GM23338 (cell line): ENCODE data around the gene SAMD7. TPM values are rescaled to one million over a fixed set of nuclear protein-coding genes. Genes with fewer than 3 reads are reported as not detected.

Experiments
- ATAC-seq: fragments of 200-7000 bp; cut with Tn5 transposase; 3 replicates; pipeline ENCODE4 v1.9.1; 2020
- DNase-seq: peaks from one replicate; pipeline ENCODE4 v3.0.0-alpha.2; 2015; ENCODE audit warnings: low spot score
- H2AFZ ChIP-seq: fragments of 200-600 bp; sonication (generic); 2 replicates; pipeline ENCODE4 v1.8.0; 2016; ENCODE audit warnings: antibody characterized with exemption, mild to moderate bottlenecking, moderate library complexity
- H3F3A ChIP-seq: fragments of 200-600 bp; sonication (generic); replicated peaks from 2 replicates; pipeline ENCODE4 v1.8.0; 2017; ENCODE audit warnings: antibody characterized with exemption, mixed run types, low read depth
- H3K27ac ChIP-seq: fragments of 200-600 bp; sonication (generic); 2 replicates; pipeline ENCODE4 v1.6.1; 2016; ENCODE audit warnings: low read depth
- H3K27me3 ChIP-seq: fragments of 200-600 bp; sonication (generic); 2 replicates; pipeline ENCODE4 v1.8.0; 2016; ENCODE audit warnings: mild to moderate bottlenecking, mixed run types, moderate library complexity; ENCODE audit not compliant: insufficient read depth
- H3K36me3 ChIP-seq: fragments of 200-600 bp; sonication (generic); 2 replicates; pipeline ENCODE4 v1.8.0; 2016; ENCODE audit warnings: mild to moderate bottlenecking; ENCODE audit not compliant: insufficient read depth
- H3K4me1 ChIP-seq: fragments of 200-600 bp; sonication (generic); 2 replicates; pipeline ENCODE4 v1.8.0; 2016; ENCODE audit warnings: mild to moderate bottlenecking, moderate library complexity; ENCODE audit not compliant: insufficient read depth
- H3K4me2 ChIP-seq: fragments of 200-600 bp; sonication (generic); 2 replicates; pipeline ENCODE4 v1.7.1; 2017; ENCODE audit warnings: mixed run types
- H3K4me3 ChIP-seq: fragments of 200-600 bp; sonication (generic); 2 replicates; pipeline ENCODE4 v1.6.1; 2016; ENCODE audit warnings: mixed run types
- H3K79me2 ChIP-seq: fragments of 200-600 bp; sonication (generic); replicated peaks from 2 replicates; pipeline ENCODE4 v1.8.0; 2017; ENCODE audit warnings: mild to moderate bottlenecking; ENCODE audit not compliant: insufficient read depth
- H3K9me2 ChIP-seq: fragments of 200-600 bp; sonication (generic); 2 replicates; pipeline ENCODE4 v1.8.0; 2017; ENCODE audit not compliant: insufficient read depth
- H4K20me1 ChIP-seq: fragments of 200-600 bp; sonication (generic); replicated peaks from 2 replicates; pipeline ENCODE4 v1.8.0; 2017; ENCODE audit warnings: mild to moderate bottlenecking; ENCODE audit not compliant: insufficient read depth
- H3K27ac Mint-ChIP-seq: 2 replicates; pipeline ENCODE4 v1.8.0; 2020; ENCODE audit warnings: inconsistent platforms, mild to moderate bottlenecking, moderate library complexity, mixed read lengths
- H3K27me3 Mint-ChIP-seq: 3 replicates; pipeline ENCODE4 v1.8.0; 2022; ENCODE audit warnings: low read depth, mild to moderate bottlenecking, moderate library complexity, mixed read lengths, inconsistent platforms; ENCODE audit not compliant: insufficient read depth, poor library complexity
- H3K36me3 Mint-ChIP-seq: 3 replicates; pipeline ENCODE4 v1.8.0; 2021; ENCODE audit warnings: low read depth, mild to moderate bottlenecking, inconsistent platforms, moderate library complexity, mixed read lengths
- H3K4me1 Mint-ChIP-seq: 3 replicates; pipeline ENCODE4 v1.8.0; 2020; ENCODE audit warnings: mild to moderate bottlenecking, inconsistent platforms, mixed read lengths
- H3K4me3 Mint-ChIP-seq: 3 replicates; pipeline ENCODE4 v1.8.0; 2021; ENCODE audit warnings: moderate library complexity, mild to moderate bottlenecking, inconsistent platforms, mixed read lengths
- H3K9me3 Mint-ChIP-seq: 3 replicates; pipeline ENCODE4 v1.8.0; 2020; ENCODE audit warnings: moderate library complexity, mild to moderate bottlenecking, inconsistent platforms, mixed read lengths
- CREB1 ChIP-seq: fragments of 250-450 bp; sonication (Bioruptor Pico); IDR thresholded peaks from 2 replicates; pipeline ENCODE4 v1.5.0; 2020; ENCODE audit warnings: low read depth, mild to moderate bottlenecking, moderate library complexity
- EZH2 ChIP-seq: fragments of 200-600 bp; sonication (generic); IDR thresholded peaks from one replicate; pipeline ENCODE4 v1.8.0; 2017; ENCODE audit warnings: antibody characterized with exemption, mild to moderate bottlenecking, low read depth; ENCODE audit not compliant: unreplicated experiment
- EZH2phosphoT487 ChIP-seq: fragments of 200-600 bp; sonication (generic); IDR thresholded peaks from one replicate; pipeline ENCODE4 v1.8.1; 2018; ENCODE audit warnings: antibody characterized with exemption; ENCODE audit not compliant: unreplicated experiment
- JUNB ChIP-seq: IDR thresholded peaks from one replicate; pipeline ENCODE4 v1.6.1; 2016; ENCODE audit warnings: antibody characterized with exemption; ENCODE audit not compliant: unreplicated experiment
- NANOG ChIP-seq: IDR thresholded peaks from 2 replicates; pipeline ENCODE4 v1.6.1; 2016; ENCODE audit warnings: antibody characterized with exemption, borderline replicate concordance
- POLR2AphosphoS5 ChIP-seq: IDR thresholded peaks from 2 replicates; pipeline ENCODE4 v1.6.1; 2016; ENCODE audit warnings: antibody characterized with exemption, low read depth
- STAT1 ChIP-seq: IDR thresholded peaks from one replicate; pipeline ENCODE4 v1.6.1; 2016; ENCODE audit warnings: antibody characterized with exemption; ENCODE audit not compliant: unreplicated experiment
- ZNF114 ChIP-seq: fragments of 250-450 bp; sonication (Bioruptor Pico); IDR thresholded peaks from 2 replicates; pipeline ENCODE4 v1.5.0; 2020; ENCODE audit warnings: mild to moderate bottlenecking, moderate library complexity
- ZNF331 ChIP-seq: fragments of 250-450 bp; sonication (Bioruptor Pico); IDR thresholded peaks from 2 replicates; pipeline ENCODE4 v1.5.0; 2020; ENCODE audit warnings: low read depth, mild to moderate bottlenecking, moderate library complexity
- polyA plus RNA-seq: library from polyadenylated mRNA; unstranded; fragments of >200 nt; fragmentation: Nextera tagmentation; extraction: Ambion mirVana; gene quantifications from 2 replicates; pipeline ENCODE4 v1.2.1, GENCODE V29; 2016
- total RNA-seq: library from RNA; depleted of rRNA; stranded (reverse); fragments of >200 nt; shearing (Covaris generic); gene quantifications from 2 replicates; pipeline ENCODE4 v1.2.3, GENCODE V29; 2014
- TF ChIP-seq, protein P1 (sequence below), 2 experiments: fragments of 200-600 bp in 1 of 2; sonication (generic) in 1 of 2; conservative IDR thresholded peaks; 2 replicates each; pipeline versions ENCODE4 v1.5.1 to v1.6.1; 2016 to 2017; ENCODE audit warnings: antibody characterized with exemption in 2 of 2, low read depth in 2 of 2, mild to moderate bottlenecking in 2 of 2, moderate library complexity in 1 of 2
- TF ChIP-seq, protein P2 (sequence below): IDR thresholded peaks from 2 replicates; pipeline ENCODE4 v1.6.1; 2016; ENCODE audit warnings: antibody characterized with exemption
- TF ChIP-seq, protein P3 (sequence below): IDR thresholded peaks from one replicate; pipeline ENCODE4 v1.6.1; 2018; ENCODE audit warnings: antibody characterized with exemption; ENCODE audit not compliant: unreplicated experiment
- TF ChIP-seq, protein P4 (sequence below): fragments of 250-450 bp; sonication (Bioruptor Pico); IDR thresholded peaks from 2 replicates; pipeline ENCODE4 v1.5.0; 2020; ENCODE audit warnings: mild to moderate bottlenecking, moderate library complexity

Gene SAMD7
- total and polyA plus RNA-seq, 2 experiments from 2014 or later: not detected

DNA sequence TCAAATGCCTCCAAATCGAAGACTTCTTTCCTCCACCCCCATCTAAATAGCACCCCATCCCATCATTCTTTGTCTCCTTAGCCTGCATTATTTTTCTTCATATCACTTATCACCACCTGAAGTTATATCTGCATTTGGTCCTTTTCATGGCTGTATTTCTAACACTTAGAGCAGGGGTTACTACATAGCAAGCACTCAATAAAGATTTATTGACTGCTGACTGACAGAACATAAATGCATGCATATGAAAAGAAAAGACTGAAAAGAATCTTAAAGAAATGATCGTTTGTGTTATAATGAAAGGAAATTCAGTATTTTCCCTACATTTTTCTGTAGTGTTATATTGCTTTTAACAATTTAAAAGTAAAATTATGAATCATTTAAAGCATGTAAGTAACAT, 43.0 kb upstream of the SAMD7 start:
- H3K4me1 Mint-ChIP-seq: peaks cover 17% of the 10 kb centered on the region
- DNase-seq (no peak), ATAC-seq (no peak)
- Histone ChIP-seq H3K27me3 (no peaks in the 10 kb centered on the region), H3F3A (no peaks in the 10 kb centered on the region), H3K36me3 (no peaks in the 10 kb centered on the region), H3K4me1 (peaks cover 14% of the 10 kb centered on the region), H3K27ac (no peak overlapping the region), H3K4me2 (no peak overlapping the region), H2AFZ (no peak overlapping the region), H4K20me1 (no peaks in the 10 kb centered on the region), H3K9me2 (no peaks in the 10 kb centered on the region), H3K4me3 (no peak overlapping the region), H3K79me2 (no peaks in the 10 kb centered on the region)
- H3K27me3 Mint-ChIP-seq: peaks cover 10% of the 10 kb centered on the region
- no peak for TF ChIP-seq NANOG
- TF ChIP-seq CREB1 (CRISPR knock-in tag): no peak
- TF ChIP-seq JUNB: no peak
- TF ChIP-seq, protein P1, sequence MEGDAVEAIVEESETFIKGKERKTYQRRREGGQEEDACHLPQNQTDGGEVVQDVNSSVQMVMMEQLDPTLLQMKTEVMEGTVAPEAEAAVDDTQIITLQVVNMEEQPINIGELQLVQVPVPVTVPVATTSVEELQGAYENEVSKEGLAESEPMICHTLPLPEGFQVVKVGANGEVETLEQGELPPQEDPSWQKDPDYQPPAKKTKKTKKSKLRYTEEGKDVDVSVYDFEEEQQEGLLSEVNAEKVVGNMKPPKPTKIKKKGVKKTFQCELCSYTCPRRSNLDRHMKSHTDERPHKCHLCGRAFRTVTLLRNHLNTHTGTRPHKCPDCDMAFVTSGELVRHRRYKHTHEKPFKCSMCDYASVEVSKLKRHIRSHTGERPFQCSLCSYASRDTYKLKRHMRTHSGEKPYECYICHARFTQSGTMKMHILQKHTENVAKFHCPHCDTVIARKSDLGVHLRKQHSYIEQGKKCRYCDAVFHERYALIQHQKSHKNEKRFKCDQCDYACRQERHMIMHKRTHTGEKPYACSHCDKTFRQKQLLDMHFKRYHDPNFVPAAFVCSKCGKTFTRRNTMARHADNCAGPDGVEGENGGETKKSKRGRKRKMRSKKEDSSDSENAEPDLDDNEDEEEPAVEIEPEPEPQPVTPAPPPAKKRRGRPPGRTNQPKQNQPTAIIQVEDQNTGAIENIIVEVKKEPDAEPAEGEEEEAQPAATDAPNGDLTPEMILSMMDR (conservative IDR thresholded peaks at IDR 0.05; ENCODE audit: low read depth in 2 of 2): no peak
- no peak for TF ChIP-seq ZNF114
- TF ChIP-seq STAT1: no peak
- TF ChIP-seq, protein P2, sequence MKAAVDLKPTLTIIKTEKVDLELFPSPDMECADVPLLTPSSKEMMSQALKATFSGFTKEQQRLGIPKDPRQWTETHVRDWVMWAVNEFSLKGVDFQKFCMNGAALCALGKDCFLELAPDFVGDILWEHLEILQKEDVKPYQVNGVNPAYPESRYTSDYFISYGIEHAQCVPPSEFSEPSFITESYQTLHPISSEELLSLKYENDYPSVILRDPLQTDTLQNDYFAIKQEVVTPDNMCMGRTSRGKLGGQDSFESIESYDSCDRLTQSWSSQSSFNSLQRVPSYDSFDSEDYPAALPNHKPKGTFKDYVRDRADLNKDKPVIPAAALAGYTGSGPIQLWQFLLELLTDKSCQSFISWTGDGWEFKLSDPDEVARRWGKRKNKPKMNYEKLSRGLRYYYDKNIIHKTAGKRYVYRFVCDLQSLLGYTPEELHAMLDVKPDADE: no peak
- no peak for TF ChIP-seq EZH2phosphoT487
- no peak for TF ChIP-seq POLR2AphosphoS5
- TF ChIP-seq, protein P3, sequence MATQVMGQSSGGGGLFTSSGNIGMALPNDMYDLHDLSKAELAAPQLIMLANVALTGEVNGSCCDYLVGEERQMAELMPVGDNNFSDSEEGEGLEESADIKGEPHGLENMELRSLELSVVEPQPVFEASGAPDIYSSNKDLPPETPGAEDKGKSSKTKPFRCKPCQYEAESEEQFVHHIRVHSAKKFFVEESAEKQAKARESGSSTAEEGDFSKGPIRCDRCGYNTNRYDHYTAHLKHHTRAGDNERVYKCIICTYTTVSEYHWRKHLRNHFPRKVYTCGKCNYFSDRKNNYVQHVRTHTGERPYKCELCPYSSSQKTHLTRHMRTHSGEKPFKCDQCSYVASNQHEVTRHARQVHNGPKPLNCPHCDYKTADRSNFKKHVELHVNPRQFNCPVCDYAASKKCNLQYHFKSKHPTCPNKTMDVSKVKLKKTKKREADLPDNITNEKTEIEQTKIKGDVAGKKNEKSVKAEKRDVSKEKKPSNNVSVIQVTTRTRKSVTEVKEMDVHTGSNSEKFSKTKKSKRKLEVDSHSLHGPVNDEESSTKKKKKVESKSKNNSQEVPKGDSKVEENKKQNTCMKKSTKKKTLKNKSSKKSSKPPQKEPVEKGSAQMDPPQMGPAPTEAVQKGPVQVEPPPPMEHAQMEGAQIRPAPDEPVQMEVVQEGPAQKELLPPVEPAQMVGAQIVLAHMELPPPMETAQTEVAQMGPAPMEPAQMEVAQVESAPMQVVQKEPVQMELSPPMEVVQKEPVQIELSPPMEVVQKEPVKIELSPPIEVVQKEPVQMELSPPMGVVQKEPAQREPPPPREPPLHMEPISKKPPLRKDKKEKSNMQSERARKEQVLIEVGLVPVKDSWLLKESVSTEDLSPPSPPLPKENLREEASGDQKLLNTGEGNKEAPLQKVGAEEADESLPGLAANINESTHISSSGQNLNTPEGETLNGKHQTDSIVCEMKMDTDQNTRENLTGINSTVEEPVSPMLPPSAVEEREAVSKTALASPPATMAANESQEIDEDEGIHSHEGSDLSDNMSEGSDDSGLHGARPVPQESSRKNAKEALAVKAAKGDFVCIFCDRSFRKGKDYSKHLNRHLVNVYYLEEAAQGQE: no peak
- TF ChIP-seq, protein P4, sequence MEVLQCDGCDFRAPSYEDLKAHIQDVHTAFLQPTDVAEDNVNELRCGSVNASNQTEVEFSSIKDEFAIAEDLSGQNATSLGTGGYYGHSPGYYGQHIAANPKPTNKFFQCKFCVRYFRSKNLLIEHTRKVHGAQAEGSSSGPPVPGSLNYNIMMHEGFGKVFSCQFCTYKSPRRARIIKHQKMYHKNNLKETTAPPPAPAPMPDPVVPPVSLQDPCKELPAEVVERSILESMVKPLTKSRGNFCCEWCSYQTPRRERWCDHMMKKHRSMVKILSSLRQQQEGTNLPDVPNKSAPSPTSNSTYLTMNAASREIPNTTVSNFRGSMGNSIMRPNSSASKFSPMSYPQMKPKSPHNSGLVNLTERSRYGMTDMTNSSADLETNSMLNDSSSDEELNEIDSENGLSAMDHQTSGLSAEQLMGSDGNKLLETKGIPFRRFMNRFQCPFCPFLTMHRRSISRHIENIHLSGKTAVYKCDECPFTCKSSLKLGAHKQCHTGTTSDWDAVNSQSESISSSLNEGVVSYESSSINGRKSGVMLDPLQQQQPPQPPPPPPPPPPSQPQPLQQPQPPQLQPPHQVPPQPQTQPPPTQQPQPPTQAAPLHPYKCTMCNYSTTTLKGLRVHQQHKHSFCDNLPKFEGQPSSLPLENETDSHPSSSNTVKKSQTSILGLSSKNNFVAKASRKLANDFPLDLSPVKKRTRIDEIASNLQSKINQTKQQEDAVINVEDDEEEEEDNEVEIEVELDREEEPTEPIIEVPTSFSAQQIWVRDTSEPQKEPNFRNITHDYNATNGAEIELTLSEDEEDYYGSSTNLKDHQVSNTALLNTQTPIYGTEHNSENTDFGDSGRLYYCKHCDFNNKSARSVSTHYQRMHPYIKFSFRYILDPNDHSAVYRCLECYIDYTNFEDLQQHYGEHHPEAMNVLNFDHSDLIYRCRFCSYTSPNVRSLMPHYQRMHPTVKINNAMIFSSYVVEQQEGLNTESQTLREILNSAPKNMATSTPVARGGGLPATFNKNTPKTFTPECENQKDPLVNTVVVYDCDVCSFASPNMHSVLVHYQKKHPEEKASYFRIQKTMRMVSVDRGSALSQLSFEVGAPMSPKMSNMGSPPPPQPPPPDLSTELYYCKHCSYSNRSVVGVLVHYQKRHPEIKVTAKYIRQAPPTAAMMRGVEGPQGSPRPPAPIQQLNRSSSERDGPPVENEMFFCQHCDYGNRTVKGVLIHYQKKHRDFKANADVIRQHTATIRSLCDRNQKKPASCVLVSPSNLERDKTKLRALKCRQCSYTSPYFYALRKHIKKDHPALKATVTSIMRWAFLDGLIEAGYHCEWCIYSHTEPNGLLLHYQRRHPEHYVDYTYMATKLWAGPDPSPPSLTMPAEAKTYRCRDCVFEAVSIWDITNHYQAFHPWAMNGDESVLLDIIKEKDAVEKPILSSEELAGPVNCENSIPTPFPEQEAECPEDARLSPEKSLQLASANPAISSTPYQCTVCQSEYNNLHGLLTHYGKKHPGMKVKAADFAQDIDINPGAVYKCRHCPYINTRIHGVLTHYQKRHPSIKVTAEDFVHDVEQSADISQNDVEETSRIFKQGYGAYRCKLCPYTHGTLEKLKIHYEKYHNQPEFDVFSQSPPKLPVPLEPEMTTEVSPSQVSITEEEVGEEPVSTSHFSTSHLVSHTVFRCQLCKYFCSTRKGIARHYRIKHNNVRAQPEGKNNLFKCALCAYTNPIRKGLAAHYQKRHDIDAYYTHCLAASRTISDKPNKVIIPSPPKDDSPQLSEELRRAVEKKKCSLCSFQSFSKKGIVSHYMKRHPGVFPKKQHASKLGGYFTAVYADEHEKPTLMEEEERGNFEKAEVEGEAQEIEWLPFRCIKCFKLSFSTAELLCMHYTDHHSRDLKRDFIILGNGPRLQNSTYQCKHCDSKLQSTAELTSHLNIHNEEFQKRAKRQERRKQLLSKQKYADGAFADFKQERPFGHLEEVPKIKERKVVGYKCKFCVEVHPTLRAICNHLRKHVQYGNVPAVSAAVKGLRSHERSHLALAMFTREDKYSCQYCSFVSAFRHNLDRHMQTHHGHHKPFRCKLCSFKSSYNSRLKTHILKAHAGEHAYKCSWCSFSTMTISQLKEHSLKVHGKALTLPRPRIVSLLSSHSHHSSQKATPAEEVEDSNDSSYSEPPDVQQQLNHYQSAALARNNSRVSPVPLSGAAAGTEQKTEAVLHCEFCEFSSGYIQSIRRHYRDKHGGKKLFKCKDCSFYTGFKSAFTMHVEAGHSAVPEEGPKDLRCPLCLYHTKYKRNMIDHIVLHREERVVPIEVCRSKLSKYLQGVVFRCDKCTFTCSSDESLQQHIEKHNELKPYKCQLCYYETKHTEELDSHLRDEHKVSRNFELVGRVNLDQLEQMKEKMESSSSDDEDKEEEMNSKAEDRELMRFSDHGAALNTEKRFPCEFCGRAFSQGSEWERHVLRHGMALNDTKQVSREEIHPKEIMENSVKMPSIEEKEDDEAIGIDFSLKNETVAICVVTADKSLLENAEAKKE (CRISPR knock-in tag): no peak
- no peak for TF ChIP-seq EZH2
- TF ChIP-seq ZNF331: no peak
- H3K9me3 Mint-ChIP-seq: no peaks in the 10 kb centered on the region
- no peaks in the 10 kb centered on the region for H3K36me3 Mint-ChIP-seq
- H3K27ac Mint-ChIP-seq: no peak overlapping the region
- H3K4me3 Mint-ChIP-seq: no peak overlapping the region
